ENCODE results near the gene TMTC2.

Gene TMTC2

DNA sequence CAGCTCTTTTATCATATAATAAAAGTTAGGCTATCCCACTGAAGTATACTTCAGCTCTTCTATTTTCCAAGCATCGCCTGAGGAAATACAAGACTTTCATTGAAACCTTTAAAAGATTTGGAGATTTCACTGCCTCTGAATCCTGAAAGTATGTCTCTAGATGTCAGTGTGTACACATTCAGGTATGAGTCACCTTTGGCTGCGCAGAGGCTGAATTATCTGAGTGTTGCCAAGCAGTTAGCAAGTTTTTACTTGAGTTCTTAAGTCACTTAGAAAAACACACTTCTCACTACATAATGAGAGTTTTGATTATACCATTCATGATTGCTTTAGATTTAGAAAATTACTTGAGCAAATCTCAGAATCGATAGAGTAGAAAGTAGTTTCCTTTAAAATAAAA is 210.3 kb downstream of the TMTC2 start:
- no peaks in the 10 kb centered on the region for H3K9me3 ChIP-seq (ENCODE audit: control extremely low read depth in 1 of 5, control insufficient read depth in 4 of 5, insufficient read depth in 2 of 5, low read depth in 1 of 5, low read length in 4 of 5)
- H3K27ac ChIP-seq (ENCODE audit: insufficient read depth in 1 of 2, low read depth in 1 of 2, low read length in 2 of 2, poor library complexity in 1 of 2, severe bottlenecking in 2 of 2): no peak overlapping the region
- H3K27me3 ChIP-seq (replicated peaks in 2 of 5; ENCODE audit: control insufficient read depth in 4 of 5, insufficient read depth in 5 of 5, low read length in 4 of 5): no peaks in the 10 kb centered on the region
- H3K4me1 ChIP-seq (ENCODE audit: control extremely low read depth in 1 of 4, control insufficient read depth in 4 of 4, insufficient read depth in 4 of 4, low read length in 3 of 4): no peaks in the 10 kb centered on the region
- ChIA-PET POLR2A (no interaction called here), CTCF (no interaction called here)
- H3K4me3 ChIP-seq (ENCODE audit: control insufficient read depth in 1 of 7, extremely low read depth in 1 of 7, insufficient read depth in 4 of 7, low read depth in 2 of 7, low read length in 6 of 7): no peak overlapping the region
- no peaks in the 10 kb centered on the region for H3K36me3 ChIP-seq (ENCODE audit: control insufficient read depth in 4 of 4, insufficient read depth in 4 of 4, low read length in 3 of 4)
- DNase-seq: no peak
- no CpG with 5 or more reads among the region's 3 CpGs for WGBS (ENCODE audit: insufficient coverage)

- DNase-seq: no peak
- no CpG with 5 or more reads among the region's 2 CpGs for WGBS (ENCODE audit: insufficient coverage)
- Histone ChIP-seq H3K9me3 (ENCODE audit: control extremely low read depth in 1 of 5, control insufficient read depth in 4 of 5, insufficient read depth in 2 of 5, low read depth in 1 of 5, low read length in 4 of 5) (no peaks in the 10 kb centered on the region), H3K4me3 (ENCODE audit: control insufficient read depth in 1 of 7, extremely low read depth in 1 of 7, insufficient read depth in 4 of 7, low read depth in 2 of 7, low read length in 6 of 7) (no peak overlapping the region), H3K27ac (ENCODE audit: insufficient read depth in 1 of 2, low read depth in 1 of 2, low read length in 2 of 2, poor library complexity in 1 of 2, severe bottlenecking in 2 of 2) (no peak overlapping the region), H3K27me3 (replicated peaks in 2 of 5; ENCODE audit: control insufficient read depth in 4 of 5, insufficient read depth in 5 of 5, low read length in 4 of 5) (no peaks in the 10 kb centered on the region), H3K4me1 (ENCODE audit: control extremely low read depth in 1 of 4, control insufficient read depth in 4 of 4, insufficient read depth in 4 of 4, low read length in 3 of 4) (no peaks in the 10 kb centered on the region), H3K36me3 (ENCODE audit: control insufficient read depth in 4 of 4, insufficient read depth in 4 of 4, low read length in 3 of 4) (no peaks in the 10 kb centered on the region)
- CTCF ChIA-PET: no interaction called here
- POLR2A ChIA-PET: interaction anchor here (0.6 kb wide), 1 partner anchor 53 kb away, joined by 3 read pairs; no protein-coding TSS in a partner anchor
These were observed 211.7 kb downstream of the TMTC2 start for GRCh38 chr12:82898441-82898840.

DNA sequence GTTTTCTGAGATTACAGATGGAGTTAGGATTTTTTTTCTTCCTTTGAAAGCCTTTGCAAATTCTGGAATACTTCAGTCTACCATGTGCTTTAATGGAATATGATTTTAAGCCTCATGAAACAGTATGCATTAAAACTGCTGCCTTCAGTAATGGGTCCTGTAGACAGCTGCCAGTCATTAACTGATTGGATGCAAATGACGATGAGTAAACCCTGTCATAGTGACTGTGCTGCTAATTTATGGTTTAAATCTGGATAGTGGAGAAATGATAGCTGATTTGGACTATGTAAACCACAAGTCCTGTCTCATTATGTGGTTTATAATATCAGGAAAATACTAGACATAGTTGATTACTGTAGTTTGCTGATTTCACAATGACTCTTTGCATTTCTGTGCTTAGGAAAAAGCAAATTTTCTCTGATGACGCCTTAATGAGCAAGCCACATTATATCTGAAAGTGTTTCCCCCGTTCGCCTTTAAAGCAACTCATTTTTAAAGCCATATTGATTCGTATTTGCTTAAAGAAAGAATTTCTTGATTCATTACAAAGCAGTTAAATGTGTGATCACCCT is 217.6 kb downstream of the TMTC2 start:
- no peak for DNase-seq
- Histone ChIP-seq H3K27ac (ENCODE audit: insufficient read depth in 1 of 2, low read depth in 1 of 2, low read length in 2 of 2, poor library complexity in 1 of 2, severe bottlenecking in 2 of 2) (no peak overlapping the region), H3K9me3 (ENCODE audit: control extremely low read depth in 1 of 5, control insufficient read depth in 4 of 5, insufficient read depth in 2 of 5, low read depth in 1 of 5, low read length in 4 of 5) (no peaks in the 10 kb centered on the region), H3K4me3 (ENCODE audit: control insufficient read depth in 1 of 7, extremely low read depth in 1 of 7, insufficient read depth in 4 of 7, low read depth in 2 of 7, low read length in 6 of 7) (no peak overlapping the region), H3K27me3 (replicated peaks in 2 of 5; ENCODE audit: control insufficient read depth in 4 of 5, insufficient read depth in 5 of 5, low read length in 4 of 5) (no peaks in the 10 kb centered on the region), H3K36me3 (ENCODE audit: control insufficient read depth in 4 of 4, insufficient read depth in 4 of 4, low read length in 3 of 4) (no peaks in the 10 kb centered on the region), H3K4me1 (ENCODE audit: control extremely low read depth in 1 of 4, control insufficient read depth in 4 of 4, insufficient read depth in 4 of 4, low read length in 3 of 4) (no peaks in the 10 kb centered on the region)
- WGBS (ENCODE audit: insufficient coverage): 96% methylated on average over 4 of the region's 5 CpGs
- POLR2A ChIA-PET: no interaction called here
- CTCF ChIA-PET: no interaction called here

DNA sequence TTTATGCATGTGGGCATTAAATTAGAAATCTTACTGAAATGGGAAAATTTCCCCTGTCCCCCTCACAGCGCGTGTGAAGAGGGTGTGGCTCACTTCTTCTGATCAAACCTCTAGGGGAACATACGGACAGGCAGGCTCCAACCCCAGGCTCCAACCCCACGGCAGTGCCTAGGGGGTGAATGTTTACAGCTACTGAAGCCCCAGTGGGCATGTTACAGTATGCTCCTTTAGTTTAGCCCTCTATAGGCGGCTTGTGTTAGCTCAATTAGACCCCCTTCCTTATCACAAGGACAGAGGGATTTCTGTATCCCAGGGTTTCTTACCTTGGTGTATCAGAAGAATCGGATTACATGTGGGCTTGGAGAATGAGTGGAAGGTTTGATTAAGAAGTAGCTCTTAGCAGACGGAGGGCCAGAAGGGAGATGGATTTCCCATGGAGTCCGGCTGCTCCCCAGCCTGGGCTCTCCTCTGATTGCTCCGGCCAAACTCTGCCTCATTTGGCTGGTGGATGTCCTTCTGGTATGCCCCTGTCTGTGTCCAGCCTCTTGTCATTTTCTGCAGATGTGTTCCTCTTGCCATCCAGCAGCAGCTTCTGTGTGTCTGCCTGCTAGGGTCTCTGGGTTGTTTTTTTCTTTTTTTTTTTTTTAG is 223.7 kb downstream of the TMTC2 start:
- CTCF ChIA-PET: no interaction called here
- 92% methylated on average over 5 of the region's 9 CpGs for WGBS (ENCODE audit: insufficient coverage)
- POLR2A ChIA-PET: interaction anchor here (0.6 kb wide), 1 partner anchor 36 kb away, joined by 3 read pairs; no protein-coding TSS in a partner anchor
- H3K4me1 ChIP-seq (ENCODE audit: control extremely low read depth in 1 of 4, control insufficient read depth in 4 of 4, insufficient read depth in 4 of 4, low read length in 3 of 4): no peaks in the 10 kb centered on the region
- no peak overlapping the region for H3K4me3 ChIP-seq (ENCODE audit: control insufficient read depth in 1 of 7, extremely low read depth in 1 of 7, insufficient read depth in 4 of 7, low read depth in 2 of 7, low read length in 6 of 7)
- DNase-seq: no peak
- no peaks in the 10 kb centered on the region for H3K9me3 ChIP-seq (ENCODE audit: control extremely low read depth in 1 of 5, control insufficient read depth in 4 of 5, insufficient read depth in 2 of 5, low read depth in 1 of 5, low read length in 4 of 5)
- no peak overlapping the region for H3K27ac ChIP-seq (ENCODE audit: insufficient read depth in 1 of 2, low read depth in 1 of 2, low read length in 2 of 2, poor library complexity in 1 of 2, severe bottlenecking in 2 of 2)
- no peaks in the 10 kb centered on the region for H3K27me3 ChIP-seq (replicated peaks in 2 of 5; ENCODE audit: control insufficient read depth in 4 of 5, insufficient read depth in 5 of 5, low read length in 4 of 5)
- no peaks in the 10 kb centered on the region for H3K36me3 ChIP-seq (ENCODE audit: control insufficient read depth in 4 of 4, insufficient read depth in 4 of 4, low read length in 3 of 4)

DNA sequence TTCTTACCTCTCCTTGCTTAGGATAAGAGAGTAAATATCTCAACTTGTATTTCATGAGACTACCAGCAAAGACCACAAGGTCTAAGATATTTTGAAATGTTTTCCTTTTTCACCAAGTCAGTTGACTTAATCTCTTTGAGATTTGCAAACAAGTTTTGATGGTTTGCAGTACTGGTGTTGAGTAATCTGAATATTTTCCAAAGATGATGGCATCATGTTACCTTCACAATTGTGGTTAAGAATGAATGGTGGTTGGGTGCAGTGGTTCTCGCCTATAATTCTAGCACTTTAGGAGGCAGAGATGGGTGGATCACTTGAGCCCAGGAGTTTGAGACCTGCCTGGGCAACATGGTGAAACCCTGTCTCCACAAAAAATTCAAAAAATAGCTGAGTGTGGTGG is 225.7 kb downstream of the TMTC2 start:
- Histone ChIP-seq H3K4me3 (ENCODE audit: control insufficient read depth in 1 of 7, extremely low read depth in 1 of 7, insufficient read depth in 4 of 7, low read depth in 2 of 7, low read length in 6 of 7) (no peak overlapping the region), H3K27ac (ENCODE audit: insufficient read depth in 1 of 2, low read depth in 1 of 2, low read length in 2 of 2, poor library complexity in 1 of 2, severe bottlenecking in 2 of 2) (no peak overlapping the region), H3K36me3 (ENCODE audit: control insufficient read depth in 4 of 4, insufficient read depth in 4 of 4, low read length in 3 of 4) (no peaks in the 10 kb centered on the region), H3K4me1 (ENCODE audit: control extremely low read depth in 1 of 4, control insufficient read depth in 4 of 4, insufficient read depth in 4 of 4, low read length in 3 of 4) (no peaks in the 10 kb centered on the region), H3K9me3 (ENCODE audit: control extremely low read depth in 1 of 5, control insufficient read depth in 4 of 5, insufficient read depth in 2 of 5, low read depth in 1 of 5, low read length in 4 of 5) (no peaks in the 10 kb centered on the region), H3K27me3 (replicated peaks in 2 of 5; ENCODE audit: control insufficient read depth in 4 of 5, insufficient read depth in 5 of 5, low read length in 4 of 5) (no peaks in the 10 kb centered on the region)
- WGBS (ENCODE audit: insufficient coverage): no CpG with 5 or more reads among the region's 1 CpG
- POLR2A ChIA-PET: no interaction called here
- DNase-seq: no peak
- CTCF ChIA-PET: no interaction called here

DNA sequence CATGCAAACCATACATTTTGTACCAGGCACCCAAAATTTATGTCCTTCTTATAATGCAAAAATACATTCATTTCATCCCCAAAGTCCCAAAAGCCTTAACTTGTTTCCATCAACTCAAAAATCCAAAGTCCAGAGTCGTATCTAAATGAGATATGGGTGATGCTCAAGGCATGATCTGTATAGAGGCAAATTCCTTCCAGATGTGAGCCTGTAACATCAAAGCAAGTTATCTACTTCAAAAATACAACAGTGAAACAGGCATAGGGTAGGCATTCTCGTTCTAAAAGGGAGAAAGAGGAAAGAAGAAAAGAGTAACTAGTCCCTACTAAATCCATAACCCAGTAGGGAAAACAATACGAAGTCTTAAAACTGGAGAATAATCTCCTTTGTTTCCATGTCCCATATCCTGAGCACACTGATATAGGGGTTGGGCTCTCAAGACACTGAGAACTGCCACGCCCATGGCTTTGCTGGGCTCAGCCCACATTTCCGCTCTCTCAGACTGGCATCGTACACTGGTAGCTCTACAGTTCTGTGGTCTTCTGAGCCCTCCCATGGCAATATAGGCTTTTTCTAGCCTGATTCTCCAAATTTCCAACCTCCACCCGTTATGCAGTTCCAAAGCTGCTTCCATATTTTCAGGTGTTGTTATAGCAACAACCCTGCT is 232.8 kb downstream of the TMTC2 start:
- WGBS (ENCODE audit: insufficient coverage): 91% methylated on average over 4 of the region's 7 CpGs
- H3K27me3 ChIP-seq (replicated peaks in 2 of 5; ENCODE audit: control insufficient read depth in 4 of 5, insufficient read depth in 5 of 5, low read length in 4 of 5): no peaks in the 10 kb centered on the region
- no peaks in the 10 kb centered on the region for H3K9me3 ChIP-seq (ENCODE audit: control extremely low read depth in 1 of 5, control insufficient read depth in 4 of 5, insufficient read depth in 2 of 5, low read depth in 1 of 5, low read length in 4 of 5)
- no peak overlapping the region for H3K27ac ChIP-seq (ENCODE audit: insufficient read depth in 1 of 2, low read depth in 1 of 2, low read length in 2 of 2, poor library complexity in 1 of 2, severe bottlenecking in 2 of 2)
- CTCF ChIA-PET: no interaction called here
- POLR2A ChIA-PET: no interaction called here
- no peaks in the 10 kb centered on the region for H3K36me3 ChIP-seq (ENCODE audit: control insufficient read depth in 4 of 4, insufficient read depth in 4 of 4, low read length in 3 of 4)
- no peaks in the 10 kb centered on the region for H3K4me1 ChIP-seq (ENCODE audit: control extremely low read depth in 1 of 4, control insufficient read depth in 4 of 4, insufficient read depth in 4 of 4, low read length in 3 of 4)
- no peak for DNase-seq
- no peak overlapping the region for H3K4me3 ChIP-seq (ENCODE audit: control insufficient read depth in 1 of 7, extremely low read depth in 1 of 7, insufficient read depth in 4 of 7, low read depth in 2 of 7, low read length in 6 of 7)

DNA sequence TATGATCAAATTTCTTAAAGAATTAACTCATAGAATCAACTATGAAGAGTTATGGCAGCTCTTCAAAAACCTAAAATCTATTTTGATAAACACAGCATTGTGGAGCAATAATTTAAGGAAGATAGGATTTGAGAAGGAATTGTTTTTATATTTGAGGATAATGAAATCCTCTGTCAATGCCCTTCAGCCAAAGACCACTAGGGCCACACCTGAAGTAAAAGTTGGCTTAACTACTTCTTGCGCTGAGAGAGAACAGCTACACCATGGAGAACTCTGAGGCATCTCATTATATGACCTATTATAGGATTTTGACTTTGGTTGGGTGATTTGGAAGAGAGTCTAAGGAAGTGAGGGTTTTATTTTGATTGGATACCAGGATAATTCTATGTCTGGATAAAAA is 237.2 kb downstream of the TMTC2 start:
- ChIA-PET CTCF (no interaction called here), POLR2A (no interaction called here)
- no CpG with 5 or more reads among the region's 1 CpG for WGBS (ENCODE audit: insufficient coverage)

More for the DNA sequence above, 237.2 kb downstream of the TMTC2 start:
- Histone ChIP-seq H3K27ac (ENCODE audit: insufficient read depth in 1 of 2, low read depth in 1 of 2, low read length in 2 of 2, poor library complexity in 1 of 2, severe bottlenecking in 2 of 2) (no peak overlapping the region), H3K4me1 (ENCODE audit: control extremely low read depth in 1 of 4, control insufficient read depth in 4 of 4, insufficient read depth in 4 of 4, low read length in 3 of 4) (no peaks in the 10 kb centered on the region), H3K9me3 (ENCODE audit: control extremely low read depth in 1 of 5, control insufficient read depth in 4 of 5, insufficient read depth in 2 of 5, low read depth in 1 of 5, low read length in 4 of 5) (no peaks in the 10 kb centered on the region), H3K27me3 (replicated peaks in 2 of 5; ENCODE audit: control insufficient read depth in 4 of 5, insufficient read depth in 5 of 5, low read length in 4 of 5) (no peaks in the 10 kb centered on the region), H3K4me3 (ENCODE audit: control insufficient read depth in 1 of 7, extremely low read depth in 1 of 7, insufficient read depth in 4 of 7, low read depth in 2 of 7, low read length in 6 of 7) (no peak overlapping the region), H3K36me3 (ENCODE audit: control insufficient read depth in 4 of 4, insufficient read depth in 4 of 4, low read length in 3 of 4) (no peaks in the 10 kb centered on the region)
- no peak for DNase-seq

Data from common myeloid progenitor, CD34-positive (primary cell).